ENCODE measurements around the gene PPP2R2C.

The PPP2R2C gene

GRCh38 chr4:6333301-6334202 lies 138.9 kb downstream of the PPP2R2C start:
- DNase-seq (ENCODE audit: low read depth), result no peak
- H3K4me3 ChIP-seq (ENCODE audit: control insufficient read depth, low read depth, low read length), result no peak overlapping the region
- peak; percentile 58 for TF ChIP-seq CTCF (IDR thresholded peaks at IDR 0.05; ENCODE audit: control insufficient read depth, insufficient read depth, low read depth, low read length, missing control alignments)

GRCh38 chr4:6332669-6333050 lies 139.8 kb downstream of the PPP2R2C start:
- TF ChIP-seq CTCF (IDR thresholded peaks at IDR 0.05; ENCODE audit: control insufficient read depth, insufficient read depth, low read depth, low read length, missing control alignments), result no peak
- no peak for DNase-seq (ENCODE audit: low read depth)
- no peak overlapping the region for H3K4me3 ChIP-seq (ENCODE audit: control insufficient read depth, low read depth, low read length)

- no peak overlapping the region for H3K4me3 ChIP-seq (ENCODE audit: control insufficient read depth, low read depth, low read length)
- no peak for DNase-seq (ENCODE audit: low read depth)
- peak; percentile 94 for TF ChIP-seq CTCF (IDR thresholded peaks at IDR 0.05; ENCODE audit: control insufficient read depth, insufficient read depth, low read depth, low read length, missing control alignments)
These were observed 140.3 kb downstream of the PPP2R2C start for GRCh38 chr4:6332042-6332668.

GRCh38 chr4:6331468-6331867 lies 140.9 kb downstream of the PPP2R2C start:
- TF ChIP-seq CTCF (IDR thresholded peaks at IDR 0.05; ENCODE audit: control insufficient read depth, insufficient read depth, low read depth, low read length, missing control alignments), result no peak
- no peak for DNase-seq (ENCODE audit: low read depth)
- H3K4me3 ChIP-seq (ENCODE audit: control insufficient read depth, low read depth, low read length), result no peak overlapping the region

GRCh38 chr4:6331018-6331417 lies 141.4 kb downstream of the PPP2R2C start:
- TF ChIP-seq CTCF (IDR thresholded peaks at IDR 0.05; ENCODE audit: control insufficient read depth, insufficient read depth, low read depth, low read length, missing control alignments), result peak; percentile 74
- no peak overlapping the region for H3K4me3 ChIP-seq (ENCODE audit: control insufficient read depth, low read depth, low read length)
- no peak for DNase-seq (ENCODE audit: low read depth)

- DNase-seq (ENCODE audit: low read depth), result no peak
- no peak overlapping the region for H3K4me3 ChIP-seq (ENCODE audit: control insufficient read depth, low read depth, low read length)
- no peak for TF ChIP-seq CTCF (IDR thresholded peaks at IDR 0.05; ENCODE audit: control insufficient read depth, insufficient read depth, low read depth, low read length, missing control alignments)
These were observed 142.0 kb downstream of the PPP2R2C start for GRCh38 chr4:6330384-6330767.
